Heart left ventricle (tissue), 13 donors: ENCODE results near the gene DNAH3.

Experiments
- CTCF ChIP-seq, 12 donors: fragments of 200-600 bp; sonication (generic) in 4 of 12; IDR thresholded peaks; one replicate each; pipeline versions ENCODE4 v1.5.0 to v1.8.0; 2018 to 2022; ENCODE audit warnings: antibody characterized with exemption in 12 of 12, mild to moderate bottlenecking in 5 of 12
- POLR2A ChIP-seq, 2 donors: fragments of 450-650 bp; IDR thresholded peaks; one replicate each; pipeline ENCODE4 v1.6.1; 2017; ENCODE audit warnings: antibody characterized with exemption in 2 of 2, mild to moderate bottlenecking in 2 of 2, moderate library complexity in 2 of 2
- donor health status: ischemic (EF 13 %, LVEDD 7.1; RV severe dilation, severe dysfunction).
- donor health status: DM: no; HTN: yes; CAD: no.
- donor health status: DM: no; HTN: no; CAD: no.
- donor health status: ischemic (EF 25% LVEDD 6.9; RV normal size, moderate dysfunction).
- donor health status: ischemic (EF 25% LVEDD 5.7; RV mildly dilated, moderate dysfunction).
- donor health status: ischemic (EF 35%, LVEDD 5.7; RV mildly dilated, moderate dysfunction).
- donor health status: nonischemic (EF 11% LVEDD 7.7; RV severe dilation, severe dysfunction).
- donor health status: DM: yes; HTN: yes; CAD: no.
- donor health status: PGD.
- donor health status: ischemic (EF 29% LVEDD 5.4; RV normal size, mild dysfunction).
- donor health status: nonischemic (EF 23%, LVEDD 6.1; RV moderate dilation, normal function).

- no peak for TF ChIP-seq CTCF (IDR thresholded peaks at IDR 0.05)
- TF ChIP-seq POLR2A (IDR thresholded peaks at IDR 0.05): no peak
Observed at GRCh38 chr16:21197621-21198020, 47.0 kb upstream of the DNAH3 start.
